H9 (cell line): ENCODE results near the gene SIGMAR1. TPM values are rescaled to one million over a fixed set of nuclear protein-coding genes. Genes with fewer than 3 reads are reported as not detected.

Source experiments
- DNase-seq: peaks from one replicate; pipeline ENCODE4 v3.0.0-alpha.2; 2017
- H2AFZ ChIP-seq: one replicate; pipeline ENCODE4 v1.6.1; 2013; ENCODE audit warnings: mild to moderate bottlenecking, low read length, control low read depth, moderate library complexity
- H2AK5ac ChIP-seq: 2 replicates; pipeline ENCODE4 v1.6.1; 2013; ENCODE audit warnings: low read length, control low read depth, mixed read lengths; ENCODE audit not compliant: insufficient read length
- H2BK120ac ChIP-seq: one replicate; pipeline ENCODE4 v1.6.1; 2013; ENCODE audit warnings: low read depth, mild to moderate bottlenecking, low read length, control low read depth, inconsistent platforms; ENCODE audit not compliant: poor library complexity, severe bottlenecking
- H2BK12ac ChIP-seq: 2 replicates; pipeline ENCODE4 v1.6.1; 2013; ENCODE audit warnings: low read length, control low read depth, mixed read lengths, low read depth; ENCODE audit not compliant: insufficient read length
- H2BK15ac ChIP-seq: 2 replicates; pipeline ENCODE4 v1.6.1; 2013; ENCODE audit warnings: low read depth, low read length, control low read depth
- H2BK20ac ChIP-seq: one replicate; pipeline ENCODE4 v1.6.1; 2013; ENCODE audit warnings: low read depth, mild to moderate bottlenecking, low read length, control low read depth, inconsistent platforms; ENCODE audit not compliant: poor library complexity, severe bottlenecking
- H2BK5ac ChIP-seq: 2 replicates; pipeline ENCODE4 v1.6.1; 2013; ENCODE audit warnings: low read length, control low read depth, mixed read lengths; ENCODE audit not compliant: insufficient read length
- H3K14ac ChIP-seq: 2 replicates; pipeline ENCODE4 v1.6.1; 2013; ENCODE audit warnings: low read length, control low read depth; ENCODE audit not compliant: insufficient read depth
- H3K18ac ChIP-seq: 2 replicates; pipeline ENCODE4 v1.6.1; 2013; ENCODE audit warnings: low read depth, mild to moderate bottlenecking, mixed read lengths, low read length, control low read depth; ENCODE audit not compliant: insufficient read length
- H3K23ac ChIP-seq: 2 replicates; pipeline ENCODE4 v1.6.1; 2013; ENCODE audit warnings: low read length, control low read depth, mixed read lengths, low read depth; ENCODE audit not compliant: insufficient read length
- H3K23me2 ChIP-seq: 2 replicates; pipeline ENCODE4 v1.6.1; 2013; ENCODE audit warnings: low read depth, mild to moderate bottlenecking, mixed read lengths, low read length, control low read depth; ENCODE audit not compliant: insufficient read length, poor library complexity, severe bottlenecking
- H3K27ac ChIP-seq: 2 replicates; pipeline ENCODE4 v1.5.1; 2013; ENCODE audit warnings: low read length, control low read depth, mixed read lengths, low read depth; ENCODE audit not compliant: insufficient read length
- H3K27me3 ChIP-seq: 2 replicates; pipeline ENCODE4 v1.6.1; 2013; ENCODE audit warnings: low read length, control low read depth, inconsistent platforms; ENCODE audit not compliant: insufficient read depth
- H3K4ac ChIP-seq: 2 replicates; pipeline ENCODE4 v1.6.1; 2013; ENCODE audit warnings: low read depth, mild to moderate bottlenecking, control low read depth, inconsistent platforms, low read length, moderate library complexity
- H3K4me1 ChIP-seq: 2 replicates; pipeline ENCODE4 v1.6.1; 2013; ENCODE audit warnings: low read length, control low read depth, inconsistent platforms; ENCODE audit not compliant: insufficient read depth
- H3K4me2 ChIP-seq: 2 replicates; pipeline ENCODE4 v1.6.1; 2013; ENCODE audit warnings: low read length, control low read depth, mixed read lengths; ENCODE audit not compliant: insufficient read length, insufficient read depth
- H3K56ac ChIP-seq: 2 replicates; pipeline ENCODE4 v1.6.1; 2013; ENCODE audit warnings: low read depth, mild to moderate bottlenecking, mixed read lengths, low read length, control low read depth; ENCODE audit not compliant: insufficient read length
- H3K79me1 ChIP-seq: 2 replicates; pipeline ENCODE4 v1.6.1; 2013; ENCODE audit warnings: low read depth, mild to moderate bottlenecking, moderate library complexity, low read length, control low read depth, inconsistent platforms; ENCODE audit not compliant: insufficient read depth, poor library complexity, severe bottlenecking
- H3K79me2 ChIP-seq: 2 replicates; pipeline ENCODE4 v1.6.1; 2013; ENCODE audit warnings: low read length, control low read depth, inconsistent platforms; ENCODE audit not compliant: insufficient read depth
- H3K9ac ChIP-seq: 2 replicates; pipeline ENCODE4 v1.6.1; 2013; ENCODE audit warnings: low read length, control low read depth, mixed read lengths; ENCODE audit not compliant: insufficient read length; ENCODE audit errors: extremely low read depth
- H3K9me3 ChIP-seq: one replicate; pipeline ENCODE4 v1.6.1; 2013; ENCODE audit warnings: low read depth, low read length, inconsistent platforms; ENCODE audit not compliant: control insufficient read depth
- H3T11ph ChIP-seq: one replicate; pipeline ENCODE4 v1.6.1; 2013; ENCODE audit warnings: mild to moderate bottlenecking, low read length, control low read depth, inconsistent platforms
- H4K20me1 ChIP-seq: one replicate; pipeline ENCODE4 v1.6.1; 2013; ENCODE audit not compliant: control insufficient read depth, insufficient read length, insufficient read depth
- H4K5ac ChIP-seq: 2 replicates; pipeline ENCODE4 v1.6.1; 2013; ENCODE audit warnings: low read depth, mild to moderate bottlenecking, mixed read lengths, low read length, control low read depth; ENCODE audit not compliant: insufficient read length
- H4K8ac ChIP-seq: replicated peaks from 2 replicates; pipeline ENCODE4 v1.6.1; 2013; ENCODE audit warnings: low read length, control low read depth, mixed read lengths, low read depth; ENCODE audit not compliant: insufficient read length
- H4K91ac ChIP-seq: 2 replicates; pipeline ENCODE4 v1.6.1; 2013; ENCODE audit warnings: low read depth, mild to moderate bottlenecking, moderate library complexity, mixed read lengths, low read length, control low read depth; ENCODE audit not compliant: insufficient read length
- H3K27ac Mint-ChIP-seq, 3 experiments: 2 replicates in 2 of 3; 3 replicates in 1 of 3; pipeline ENCODE4 v1.8.0; 2020 to 2021; ENCODE audit warnings: mixed read lengths in 3 of 3, mild to moderate bottlenecking in 1 of 3, moderate library complexity in 1 of 3
- H3K27me3 Mint-ChIP-seq: 2 replicates; pipeline ENCODE4 v1.8.0; 2021; ENCODE audit warnings: low read depth, mild to moderate bottlenecking, moderate library complexity, mixed read lengths
- H3K36me3 Mint-ChIP-seq, 3 experiments: 2 replicates in 2 of 3; 3 replicates in 1 of 3; pipeline ENCODE4 v1.8.0; 2020 to 2021; ENCODE audit warnings: low read depth in 3 of 3, mixed read lengths in 3 of 3; ENCODE audit not compliant: insufficient read depth in 1 of 3
- H3K4me1 Mint-ChIP-seq, 2 experiments: 2 replicates each; pipeline ENCODE4 v1.8.0; 2020; ENCODE audit warnings: mixed read lengths in 2 of 2
- H3K4me3 Mint-ChIP-seq, 2 experiments: 2 replicates in 1 of 2; 3 replicates in 1 of 2; pipeline ENCODE4 v1.8.0; 2020 to 2021; ENCODE audit warnings: mild to moderate bottlenecking in 2 of 2, mixed read lengths in 2 of 2, moderate library complexity in 1 of 2
- H3K9me3 Mint-ChIP-seq, 2 experiments: 2 replicates in 1 of 2; 3 replicates in 1 of 2; pipeline ENCODE4 v1.8.0; 2020; ENCODE audit warnings: mild to moderate bottlenecking in 2 of 2, mixed read lengths in 2 of 2, moderate library complexity in 1 of 2
- WGBS: extraction: QIAGEN DNeasy Blood & Tissue Kit; methylation state at CpG from one replicate; pipeline ENCODE4 v1.1.7; 2013; ENCODE audit warnings: missing lambda C conversion rate, low lambda C conversion rate, mixed read lengths; ENCODE audit not compliant: insufficient read length; ENCODE audit errors: extremely low coverage; 5-methylcytosine and 5-hydroxymethylcytosine counted together
- total RNA-seq: library from RNA; stranded (reverse); gene quantifications from 2 replicates; pipeline ENCODE4 v1.2.1, GENCODE V29; 2021
- TF ChIP-seq, protein P1 (sequence below): fragments of 200-600 bp; sonication (generic); conservative IDR thresholded peaks from 3 replicates; pipeline ENCODE4 v1.8.0; 2021; ENCODE audit warnings: antibody characterized with exemption, mild to moderate bottlenecking

The SIGMAR1 gene
- total RNA-seq, 1 experiment from 2014 or later: 68.3 TPM

DNA sequence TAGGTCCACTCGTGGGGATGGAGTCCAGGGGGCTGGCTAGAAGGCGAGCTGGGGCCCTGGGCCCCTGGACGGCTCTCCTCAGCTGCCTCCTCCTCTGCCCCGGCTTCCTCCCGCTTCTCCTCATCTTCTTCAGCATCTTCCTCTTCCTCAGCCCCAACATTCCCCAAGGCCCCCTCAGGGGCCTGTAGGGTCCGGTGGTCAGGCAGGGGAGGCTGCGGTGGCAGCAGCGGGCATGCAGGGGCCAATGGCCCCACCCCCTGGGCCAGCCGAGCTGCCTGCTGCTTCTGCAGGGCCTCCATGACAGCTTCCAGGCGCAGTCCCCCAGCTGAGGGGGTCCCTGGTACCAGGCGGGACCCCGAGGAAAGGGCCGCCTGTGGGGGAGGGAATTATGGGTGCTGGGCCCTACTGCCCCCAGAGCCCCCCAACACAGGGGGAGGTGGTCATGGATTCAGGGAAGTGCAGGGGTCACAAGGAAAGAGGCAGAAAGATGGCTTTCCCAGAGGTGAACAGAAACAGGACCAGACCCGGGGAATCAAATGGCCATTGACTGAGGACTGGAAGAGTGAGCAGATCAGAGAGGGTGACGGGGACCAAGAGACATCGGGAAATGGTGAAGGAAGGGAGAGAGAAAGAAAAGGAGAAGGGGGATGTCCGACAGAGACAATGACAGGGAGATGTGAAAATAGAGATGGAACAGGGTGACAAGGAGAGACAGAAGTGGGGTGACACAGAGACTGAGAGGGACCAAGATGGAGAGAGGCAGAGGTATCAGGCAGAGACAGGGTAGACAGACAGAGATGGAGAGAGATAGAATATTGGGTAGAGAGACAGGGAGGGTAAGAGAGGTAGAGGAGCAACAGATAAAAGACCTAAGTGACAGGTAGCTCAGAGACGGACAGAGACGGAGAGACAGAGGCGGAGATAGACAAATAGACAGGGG lies 9.6 kb downstream of the SIGMAR1 start:
- Histone ChIP-seq H3K4me2 (peak overlapping the region; percentile 58), H2BK12ac (no peak overlapping the region)

More for the DNA sequence above, 9.6 kb downstream of the SIGMAR1 start:
- Histone ChIP-seq H2BK15ac (no peak overlapping the region), H3K14ac (no peak overlapping the region), H4K5ac (no peak overlapping the region), H3K9ac (no peak overlapping the region), H3K23ac (no peak overlapping the region), H2AFZ (no peak overlapping the region), H2AK5ac (no peak overlapping the region), H4K91ac (no peak overlapping the region), H3K4ac (no peak overlapping the region), H2BK20ac (no peak overlapping the region), H3K27ac (no peak overlapping the region), H3K56ac (no peak overlapping the region), H3T11ph (no peak overlapping the region), H3K79me1 (no peaks in the 10 kb centered on the region), H3K23me2 (peaks cover 13% of the 10 kb centered on the region), H3K9me3 (no peaks in the 10 kb centered on the region), H3K79me2 (no peaks in the 10 kb centered on the region), H4K20me1 (no peaks in the 10 kb centered on the region), H3K18ac (no peak overlapping the region), H2BK120ac (no peak overlapping the region), H3K27me3 (peaks cover 56% of the 10 kb centered on the region), H4K8ac (no peak overlapping the region), H3K4me1 (no peaks in the 10 kb centered on the region), H2BK5ac (no peak overlapping the region)
- Mint-ChIP-seq H3K27ac (no peak overlapping the region), H3K36me3 (no peaks in the 10 kb centered on the region; a peak in 2 of 7 replicates), H3K4me1 (peaks cover 17 to 36% of the 10 kb centered on the region in 2 experiments), H3K4me3 (peak overlapping the region; percentile 55 to 80), H3K27me3 (peaks cover 87% of the 10 kb centered on the region), H3K9me3 (peaks cover 0 to 6% of the 10 kb centered on the region in 2 experiments; a peak in 3 of 5 replicates)
- TF ChIP-seq, protein P1, sequence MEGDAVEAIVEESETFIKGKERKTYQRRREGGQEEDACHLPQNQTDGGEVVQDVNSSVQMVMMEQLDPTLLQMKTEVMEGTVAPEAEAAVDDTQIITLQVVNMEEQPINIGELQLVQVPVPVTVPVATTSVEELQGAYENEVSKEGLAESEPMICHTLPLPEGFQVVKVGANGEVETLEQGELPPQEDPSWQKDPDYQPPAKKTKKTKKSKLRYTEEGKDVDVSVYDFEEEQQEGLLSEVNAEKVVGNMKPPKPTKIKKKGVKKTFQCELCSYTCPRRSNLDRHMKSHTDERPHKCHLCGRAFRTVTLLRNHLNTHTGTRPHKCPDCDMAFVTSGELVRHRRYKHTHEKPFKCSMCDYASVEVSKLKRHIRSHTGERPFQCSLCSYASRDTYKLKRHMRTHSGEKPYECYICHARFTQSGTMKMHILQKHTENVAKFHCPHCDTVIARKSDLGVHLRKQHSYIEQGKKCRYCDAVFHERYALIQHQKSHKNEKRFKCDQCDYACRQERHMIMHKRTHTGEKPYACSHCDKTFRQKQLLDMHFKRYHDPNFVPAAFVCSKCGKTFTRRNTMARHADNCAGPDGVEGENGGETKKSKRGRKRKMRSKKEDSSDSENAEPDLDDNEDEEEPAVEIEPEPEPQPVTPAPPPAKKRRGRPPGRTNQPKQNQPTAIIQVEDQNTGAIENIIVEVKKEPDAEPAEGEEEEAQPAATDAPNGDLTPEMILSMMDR: no peak
- no CpG with 5 or more reads among the region's 20 CpGs for WGBS
- no peak for DNase-seq
